Amygdala (tissue), 56 donors: ENCODE measurements around the gene TUBB2A.
A peak's percentile ranks its signal among the peaks of the same experiment; 100 is the strongest.
"Not testable (repeated sequence)": the region's sequence is repeated elsewhere in the genome, so short reads cannot be mapped to it uniquely, and the experiment has no call there.

Experiments used
- DNase-seq, 56 donors: peaks; one replicate each; lab custom pipeline; 2025; lab: John Stamatoyannopoulos, UW

The TUBB2A gene

GRCh38 chr6:3159805-3160781 is 2.7 kb upstream of the TUBB2A start:
- peak in 8 of 56 donors; percentile 11 to 42 (median 34) for DNase-seq

GRCh38 chr6:3156184-3157130 is 887 bp downstream of the TUBB2A start:
- peak in 15 of 56 donors; percentile 14 to 35 (median 21) for DNase-seq

GRCh38 chr6:3155416-3155815 is 1.9 kb downstream of the TUBB2A start:
- DNase-seq, result peak in 1 of 56 donors; percentile 34

- DNase-seq, result no peak
Observed at GRCh38 chr6:3152689-3153088, 4.7 kb downstream of the TUBB2A start.

GRCh38 chr6:3151691-3152090 is 5.7 kb downstream of the TUBB2A start:
- peak in 7 of 56 donors; percentile 4 to 36 (median 12) for DNase-seq

- DNase-seq, result no peak
Observed at GRCh38 chr6:3147914-3148757, 9.2 kb downstream of the TUBB2A start.

GRCh38 chr6:3144571-3144970 is 12.8 kb downstream of the TUBB2A start:
- DNase-seq, result no peak

GRCh38 chr6:3143158-3143557 is 14.2 kb downstream of the TUBB2A start:
- no peak for DNase-seq

GRCh38 chr6:3142536-3142935 is 14.8 kb downstream of the TUBB2A start:
- no peak for DNase-seq

- DNase-seq, result no peak
Observed at GRCh38 chr6:3140201-3140600, 17.1 kb downstream of the TUBB2A start.

- peak in 12 of 56 donors; percentile 9 to 65 (median 28) for DNase-seq
Observed at GRCh38 chr6:3139090-3139903, 18.0 kb downstream of the TUBB2A start.

GRCh38 chr6:3138341-3138740 is 19.0 kb downstream of the TUBB2A start:
- no peak for DNase-seq

GRCh38 chr6:3137873-3138272 is 19.5 kb downstream of the TUBB2A start:
- DNase-seq, result not testable (repeated sequence)

- DNase-seq, result peak in 17 of 56 donors; percentile 6 to 68 (median 32)
Observed at GRCh38 chr6:3137057-3137777, 20.1 kb downstream of the TUBB2A start.

- DNase-seq, result no peak
Observed at GRCh38 chr6:3136292-3137011, 20.9 kb downstream of the TUBB2A start.

- DNase-seq, result no peak
Observed at GRCh38 chr6:3135668-3136291, 21.6 kb downstream of the TUBB2A start.

GRCh38 chr6:3133515-3133914 is 23.8 kb downstream of the TUBB2A start:
- no peak for DNase-seq
